Measurements from ENCODE around the gene CAPN5. TPM values are rescaled to one million over a fixed set of nuclear protein-coding genes. Genes with fewer than 3 reads are reported as not detected.

Gene CAPN5
- total RNA-seq, 1 donor from 2014 or later = 12.8 TPM

- Mint-ChIP-seq H3K4me3 (ENCODE audit: unreplicated experiment) (no peak overlapping the region), H3K9me3 (ENCODE audit: unreplicated experiment) (no peaks in the 10 kb centered on the region), H3K27me3 (ENCODE audit: unreplicated experiment) (no peaks in the 10 kb centered on the region), H3K27ac (ENCODE audit: unreplicated experiment) (no peak overlapping the region), H3K36me3 (ENCODE audit: unreplicated experiment) (no peaks in the 10 kb centered on the region), H3K4me1 (ENCODE audit: unreplicated experiment) (peaks cover 1% of the 10 kb centered on the region)
- DNase-seq (ENCODE audit: extremely low spot score, unreplicated experiment) = no peak
- TF ChIP-seq CTCF (IDR thresholded peaks at IDR 0.05) = no peak
Measured at GRCh38 chr11:77093056-77093891, 26.5 kb downstream of the CAPN5 start.

- H3K4me3 Mint-ChIP-seq (ENCODE audit: unreplicated experiment) = no peak overlapping the region
- no peak for TF ChIP-seq CTCF (IDR thresholded peaks at IDR 0.05)
- DNase-seq (ENCODE audit: extremely low spot score, unreplicated experiment) = no peak
- no peaks in the 10 kb centered on the region for H3K27me3 Mint-ChIP-seq (ENCODE audit: unreplicated experiment)
- H3K36me3 Mint-ChIP-seq (ENCODE audit: unreplicated experiment) = no peaks in the 10 kb centered on the region
- no peaks in the 10 kb centered on the region for H3K9me3 Mint-ChIP-seq (ENCODE audit: unreplicated experiment)
- H3K4me1 Mint-ChIP-seq (ENCODE audit: unreplicated experiment) = peaks cover 1% of the 10 kb centered on the region
- no peak overlapping the region for H3K27ac Mint-ChIP-seq (ENCODE audit: unreplicated experiment)
Measured at GRCh38 chr11:77093987-77094840, 27.4 kb downstream of the CAPN5 start.

- peaks cover 1% of the 10 kb centered on the region for H3K4me1 Mint-ChIP-seq (ENCODE audit: unreplicated experiment)
- no peaks in the 10 kb centered on the region for H3K36me3 Mint-ChIP-seq (ENCODE audit: unreplicated experiment)
- DNase-seq (ENCODE audit: extremely low spot score, unreplicated experiment) = no peak
- TF ChIP-seq CTCF (IDR thresholded peaks at IDR 0.05) = no peak
- no peaks in the 10 kb centered on the region for H3K9me3 Mint-ChIP-seq (ENCODE audit: unreplicated experiment)
- H3K27ac Mint-ChIP-seq (ENCODE audit: unreplicated experiment) = no peak overlapping the region
- H3K4me3 Mint-ChIP-seq (ENCODE audit: unreplicated experiment) = no peak overlapping the region
- H3K27me3 Mint-ChIP-seq (ENCODE audit: unreplicated experiment) = no peaks in the 10 kb centered on the region
Measured at GRCh38 chr11:77094841-77095365, 28.1 kb downstream of the CAPN5 start.

- Mint-ChIP-seq H3K4me3 (ENCODE audit: unreplicated experiment) (no peak overlapping the region), H3K27me3 (ENCODE audit: unreplicated experiment) (no peaks in the 10 kb centered on the region), H3K4me1 (ENCODE audit: unreplicated experiment) (peaks cover 1% of the 10 kb centered on the region), H3K36me3 (ENCODE audit: unreplicated experiment) (no peaks in the 10 kb centered on the region), H3K9me3 (ENCODE audit: unreplicated experiment) (no peaks in the 10 kb centered on the region), H3K27ac (ENCODE audit: unreplicated experiment) (no peak overlapping the region)
- no peak for DNase-seq (ENCODE audit: extremely low spot score, unreplicated experiment)
- no peak for TF ChIP-seq CTCF (IDR thresholded peaks at IDR 0.05)
Measured at GRCh38 chr11:77095551-77096490, 29.1 kb downstream of the CAPN5 start.

Data from osteocyte (in vitro differentiated cells).